Chondrocyte (in vitro differentiated cells): ENCODE measurements around the gene FCER1G. TPM values are rescaled to one million over a fixed set of nuclear protein-coding genes. Genes with fewer than 3 reads are reported as not detected.
A peak's percentile ranks its signal among the peaks of the same experiment; 100 is the strongest.

Experiments
- DNase-seq: peaks from one replicate; pipeline ENCODE4 v3.0.0; 2021; ENCODE audit warnings: mixed read lengths, low spot score
- H3K27ac Mint-ChIP-seq: one replicate; pipeline ENCODE4 v1.8.0; 2021; ENCODE audit warnings: mild to moderate bottlenecking, moderate library complexity, mixed read lengths; ENCODE audit not compliant: unreplicated experiment
- H3K27me3 Mint-ChIP-seq: 2 replicates; pipeline ENCODE4 v1.8.0; 2021; ENCODE audit warnings: low read depth, mixed read lengths
- H3K36me3 Mint-ChIP-seq: 2 replicates; pipeline ENCODE4 v1.8.0; 2021; ENCODE audit warnings: low read depth, mixed read lengths
- H3K4me1 Mint-ChIP-seq: 2 replicates; pipeline ENCODE4 v1.8.0; 2021; ENCODE audit warnings: low read depth, mild to moderate bottlenecking, mixed read lengths
- H3K4me3 Mint-ChIP-seq: one replicate; pipeline ENCODE4 v1.8.0; 2021; ENCODE audit warnings: mild to moderate bottlenecking, moderate library complexity, mixed read lengths; ENCODE audit not compliant: unreplicated experiment
- H3K9me3 Mint-ChIP-seq: 2 replicates; pipeline ENCODE4 v1.8.0; 2021; ENCODE audit warnings: low read depth, mixed read lengths
- total RNA-seq: library from RNA; stranded (reverse); gene quantifications from 3 replicates; pipeline ENCODE4 v1.2.1, GENCODE V29; 2021
- TF ChIP-seq, protein P1 (sequence below): fragments of 200-600 bp; sonication (generic); IDR thresholded peaks from 2 replicates; pipeline ENCODE4 v1.5.0; 2021; ENCODE audit warnings: antibody characterized with exemption, mild to moderate bottlenecking, moderate library complexity

Gene FCER1G
- total RNA-seq, 1 donor from 2014 or later = not detected

- no peaks in the 10 kb centered on the region for H3K27me3 Mint-ChIP-seq
- peak overlapping the region; percentile 84 for H3K27ac Mint-ChIP-seq
Observed at GRCh38 chr1:161175771-161176453, 39.2 kb upstream of the FCER1G start.

GRCh38 chr1:161176468-161177111 is 38.5 kb upstream of the FCER1G start:
- peaks cover 43% of the 10 kb centered on the region for H3K4me1 Mint-ChIP-seq
- no peaks in the 10 kb centered on the region for H3K9me3 Mint-ChIP-seq
- H3K27ac Mint-ChIP-seq = peak overlapping the region; percentile 99
- H3K27me3 Mint-ChIP-seq = no peaks in the 10 kb centered on the region
- H3K36me3 Mint-ChIP-seq = peaks cover 14% of the 10 kb centered on the region
- peak; percentile 18 for DNase-seq
- H3K4me3 Mint-ChIP-seq = peak overlapping the region; percentile 100
- TF ChIP-seq, protein P1, sequence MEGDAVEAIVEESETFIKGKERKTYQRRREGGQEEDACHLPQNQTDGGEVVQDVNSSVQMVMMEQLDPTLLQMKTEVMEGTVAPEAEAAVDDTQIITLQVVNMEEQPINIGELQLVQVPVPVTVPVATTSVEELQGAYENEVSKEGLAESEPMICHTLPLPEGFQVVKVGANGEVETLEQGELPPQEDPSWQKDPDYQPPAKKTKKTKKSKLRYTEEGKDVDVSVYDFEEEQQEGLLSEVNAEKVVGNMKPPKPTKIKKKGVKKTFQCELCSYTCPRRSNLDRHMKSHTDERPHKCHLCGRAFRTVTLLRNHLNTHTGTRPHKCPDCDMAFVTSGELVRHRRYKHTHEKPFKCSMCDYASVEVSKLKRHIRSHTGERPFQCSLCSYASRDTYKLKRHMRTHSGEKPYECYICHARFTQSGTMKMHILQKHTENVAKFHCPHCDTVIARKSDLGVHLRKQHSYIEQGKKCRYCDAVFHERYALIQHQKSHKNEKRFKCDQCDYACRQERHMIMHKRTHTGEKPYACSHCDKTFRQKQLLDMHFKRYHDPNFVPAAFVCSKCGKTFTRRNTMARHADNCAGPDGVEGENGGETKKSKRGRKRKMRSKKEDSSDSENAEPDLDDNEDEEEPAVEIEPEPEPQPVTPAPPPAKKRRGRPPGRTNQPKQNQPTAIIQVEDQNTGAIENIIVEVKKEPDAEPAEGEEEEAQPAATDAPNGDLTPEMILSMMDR = no peak

More at GRCh38 chr1:161175771-161176453, 39.2 kb upstream of the FCER1G start:
- H3K36me3 Mint-ChIP-seq = peaks cover 18% of the 10 kb centered on the region
- TF ChIP-seq, protein P1 = no peak
- peaks cover 43% of the 10 kb centered on the region for H3K4me1 Mint-ChIP-seq
- peak; percentile 69 for DNase-seq
- peak overlapping the region; percentile 100 for H3K4me3 Mint-ChIP-seq
- no peaks in the 10 kb centered on the region for H3K9me3 Mint-ChIP-seq

GRCh38 chr1:161177112-161177935 is 37.8 kb upstream of the FCER1G start, which contains the start of gene B4GALT3:
Gene B4GALT3 (minus strand): TSS chr1:161177507. CDS start chr1:161176060, 1,447 bp downstream.
- DNase-seq = peak; percentile 95
- no peaks in the 10 kb centered on the region for H3K27me3 Mint-ChIP-seq
- no peaks in the 10 kb centered on the region for H3K9me3 Mint-ChIP-seq
- TF ChIP-seq, protein P1 = no peak
- H3K4me3 Mint-ChIP-seq = peak within 1 kb of the TSS; percentile 100
- H3K36me3 Mint-ChIP-seq = peaks cover 13% of the 10 kb centered on the region
- H3K27ac Mint-ChIP-seq = peak within 1 kb of the TSS; percentile 99
- H3K4me1 Mint-ChIP-seq = peaks cover 45% of the 10 kb centered on the region

- TF ChIP-seq, protein P1 = no peak
- Mint-ChIP-seq H3K9me3 (no peaks in the 10 kb centered on the region), H3K4me3 (peak overlapping the region; percentile 100), H3K36me3 (peaks cover 10% of the 10 kb centered on the region), H3K27ac (peak overlapping the region; percentile 99), H3K27me3 (no peaks in the 10 kb centered on the region), H3K4me1 (peaks cover 44% of the 10 kb centered on the region)
- DNase-seq = no peak
Observed at GRCh38 chr1:161177936-161178244, 37.2 kb upstream of the FCER1G start.

- TF ChIP-seq, protein P1 = no peak
- no peaks in the 10 kb centered on the region for H3K27me3 Mint-ChIP-seq
- peaks cover 35% of the 10 kb centered on the region for H3K4me1 Mint-ChIP-seq
- no peak for DNase-seq
- H3K36me3 Mint-ChIP-seq = peaks cover 3% of the 10 kb centered on the region
- no peak overlapping the region for H3K27ac Mint-ChIP-seq
- H3K9me3 Mint-ChIP-seq = no peaks in the 10 kb centered on the region
- H3K4me3 Mint-ChIP-seq = no peak overlapping the region
Observed at GRCh38 chr1:161179698-161180097, 35.4 kb upstream of the FCER1G start.
